Parathyroid adenoma (tissue), 2 donors: ENCODE measurements around the gene COMMD7.

Source experiments
- H2AFZ ChIP-seq: fragments of 300-600 bp; sonication (generic); one replicate; pipeline ENCODE4 v1.7.0; 2017; ENCODE audit warnings: antibody characterized with exemption, mild to moderate bottlenecking
- H3K27ac ChIP-seq: fragments of 300-600 bp; sonication (generic); one replicate; pipeline ENCODE4 v1.7.0; 2017
- H3K27me3 ChIP-seq: fragments of 300-600 bp; sonication (generic); one replicate; pipeline ENCODE4 v1.7.0; 2017; ENCODE audit warnings: low read length; ENCODE audit not compliant: control insufficient read depth, insufficient read depth
- H3K36me3 ChIP-seq: fragments of 300-600 bp; sonication (generic); one replicate; pipeline ENCODE4 v1.7.0; 2017; ENCODE audit warnings: low read length; ENCODE audit not compliant: control insufficient read depth, insufficient read depth
- H3K4me1 ChIP-seq: fragments of 300-600 bp; sonication (generic); one replicate; pipeline ENCODE4 v1.7.0; 2017; ENCODE audit warnings: control low read depth
- H3K4me2 ChIP-seq: fragments of 300-600 bp; sonication (generic); one replicate; pipeline ENCODE4 v1.7.0; 2017; ENCODE audit warnings: low read length
- H3K4me3 ChIP-seq: fragments of 300-600 bp; sonication (generic); one replicate; pipeline ENCODE4 v1.7.0; 2017; ENCODE audit warnings: low read depth, low read length
- H3K79me2 ChIP-seq: fragments of 300-600 bp; sonication (generic); one replicate; pipeline ENCODE4 v1.7.0; 2017; ENCODE audit warnings: control low read depth
- H3K9ac ChIP-seq: fragments of 300-600 bp; sonication (generic); one replicate; pipeline ENCODE4 v1.7.0; 2017; ENCODE audit warnings: mild to moderate bottlenecking
- H3K9me3 ChIP-seq: fragments of 300-600 bp; sonication (generic); one replicate; pipeline ENCODE4 v1.7.0; 2017; ENCODE audit warnings: low read length; ENCODE audit not compliant: control insufficient read depth
- CTCF ChIP-seq: fragments of 300-600 bp; sonication (generic); IDR thresholded peaks from one replicate; pipeline ENCODE4 v1.7.0; 2017; ENCODE audit warnings: antibody characterized with exemption, mild to moderate bottlenecking
- donor health status: primary hyperparathyroidism.

The COMMD7 gene

GRCh38 chr20:32656827-32657226 lies 86.4 kb downstream of the COMMD7 start:
- H3K4me2 ChIP-seq: no peak overlapping the region
- no peak overlapping the region for H3K27ac ChIP-seq
- no peaks in the 10 kb centered on the region for H3K4me1 ChIP-seq
- H3K4me3 ChIP-seq: no peak overlapping the region
- no peaks in the 10 kb centered on the region for H3K79me2 ChIP-seq
- H3K9me3 ChIP-seq: no peaks in the 10 kb centered on the region
- TF ChIP-seq CTCF: no peak
- H3K27me3 ChIP-seq: no peaks in the 10 kb centered on the region
- no peak overlapping the region for H2AFZ ChIP-seq
- H3K36me3 ChIP-seq: no peaks in the 10 kb centered on the region
- H3K9ac ChIP-seq: no peak overlapping the region

GRCh38 chr20:32655903-32656512 lies 87.3 kb downstream of the COMMD7 start:
- Histone ChIP-seq H3K27ac (no peak overlapping the region), H3K9me3 (no peaks in the 10 kb centered on the region), H3K4me3 (no peak overlapping the region), H3K27me3 (no peaks in the 10 kb centered on the region), H3K9ac (no peak overlapping the region), H3K36me3 (no peaks in the 10 kb centered on the region), H3K4me2 (no peak overlapping the region), H3K79me2 (no peaks in the 10 kb centered on the region), H2AFZ (no peak overlapping the region), H3K4me1 (no peaks in the 10 kb centered on the region)
- no peak for TF ChIP-seq CTCF

GRCh38 chr20:32652739-32653526 lies 90.3 kb downstream of the COMMD7 start:
- Histone ChIP-seq H3K4me3 (no peak overlapping the region), H3K79me2 (no peaks in the 10 kb centered on the region), H3K4me2 (no peak overlapping the region), H3K9ac (no peak overlapping the region), H3K4me1 (no peaks in the 10 kb centered on the region), H3K27ac (no peak overlapping the region), H3K27me3 (no peaks in the 10 kb centered on the region), H3K36me3 (no peaks in the 10 kb centered on the region), H3K9me3 (no peaks in the 10 kb centered on the region), H2AFZ (no peak overlapping the region)
- TF ChIP-seq CTCF: peak; percentile 93
